SK-N-SH treated with all-trans-retinoic acid at 6 μM for 48 hours (cell line): ENCODE data around the gene FOXE3.
"Not testable (repeated sequence)": the region's sequence is repeated elsewhere in the genome, so short reads cannot be mapped to it uniquely, and the experiment has no call there.

Experiments
- ATAC-seq: fragments of 200-7000 bp; cut with Tn5 transposase; 3 replicates; pipeline ENCODE4 v1.9.1; 2020; ENCODE audit warnings: mild to moderate bottlenecking, moderate library complexity
- ARNTL ChIP-seq: fragments of 450-650 bp; formaldehyde crosslinking; IDR thresholded peaks from 2 replicates; pipeline ENCODE4 v1.5.0; 2020; ENCODE audit warnings: low read depth, mild to moderate bottlenecking, moderate library complexity, borderline replicate concordance
- BACH2 ChIP-seq: fragments of 250-450 bp; sonication (Bioruptor Pico); IDR thresholded peaks from 2 replicates; pipeline ENCODE4 v1.9.0; 2021; ENCODE audit warnings: mild to moderate bottlenecking, borderline replicate concordance
- CSDC2 ChIP-seq: fragments of 250-450 bp; sonication (Bioruptor Pico); IDR thresholded peaks from 2 replicates; pipeline ENCODE4 v1.5.0; 2020; ENCODE audit warnings: mild to moderate bottlenecking, moderate library complexity
- ESRRG ChIP-seq: fragments of 250-450 bp; sonication (Bioruptor Pico); IDR thresholded peaks from 2 replicates; pipeline ENCODE4 v1.6.1; 2021; ENCODE audit warnings: mild to moderate bottlenecking
- GLIS3 ChIP-seq: fragments of 250-450 bp; sonication (Bioruptor Pico); IDR thresholded peaks from 2 replicates; pipeline ENCODE4 v1.5.0; 2020; ENCODE audit warnings: mild to moderate bottlenecking, moderate library complexity
- ISL1 ChIP-seq: fragments of 250-450 bp; sonication (Bioruptor Pico); IDR thresholded peaks from 2 replicates; pipeline ENCODE4 v2.1.2; 2022; ENCODE audit warnings: mild to moderate bottlenecking, moderate library complexity
- OSR1 ChIP-seq: fragments of 250-450 bp; sonication (Bioruptor Pico); IDR thresholded peaks from 2 replicates; pipeline ENCODE4 v1.8.0; 2022; ENCODE audit warnings: moderate library complexity, mild to moderate bottlenecking, inconsistent platforms
- PPARA ChIP-seq: fragments of 250-450 bp; sonication (Bioruptor Pico); IDR thresholded peaks from 2 replicates; pipeline ENCODE4 v1.5.0; 2020; ENCODE audit warnings: mild to moderate bottlenecking, borderline replicate concordance
- SNAI2 ChIP-seq: fragments of 250-450 bp; sonication (Bioruptor Pico); IDR thresholded peaks from 2 replicates; pipeline ENCODE4 v1.5.0; 2020; ENCODE audit warnings: mild to moderate bottlenecking, moderate library complexity
- TCF4 ChIP-seq: fragments of 250-450 bp; sonication (Bioruptor Pico); IDR thresholded peaks from 2 replicates; pipeline ENCODE4 v1.8.0; 2021; ENCODE audit warnings: mild to moderate bottlenecking, moderate library complexity, borderline replicate concordance
- TOX ChIP-seq: fragments of 250-450 bp; sonication (Bioruptor Pico); IDR thresholded peaks from 2 replicates; pipeline ENCODE4 v1.8.0; 2021; ENCODE audit warnings: mild to moderate bottlenecking, moderate library complexity, borderline replicate concordance
- ZC3H10 ChIP-seq: fragments of 250-450 bp; sonication (Bioruptor Pico); IDR thresholded peaks from 2 replicates; pipeline ENCODE4 v1.5.1; 2021; ENCODE audit warnings: mild to moderate bottlenecking, moderate library complexity
- ZFP3 ChIP-seq: fragments of 250-450 bp; sonication (Bioruptor Pico); IDR thresholded peaks from 2 replicates; pipeline ENCODE4 v1.5.0; 2020; ENCODE audit warnings: mild to moderate bottlenecking, moderate library complexity
- ZFP30 ChIP-seq: fragments of 450-650 bp; formaldehyde crosslinking; IDR thresholded peaks from 2 replicates; pipeline ENCODE4 v1.5.0; 2022; ENCODE audit warnings: mild to moderate bottlenecking, moderate library complexity
- ZNF565 ChIP-seq: fragments of 450-650 bp; formaldehyde crosslinking; conservative IDR thresholded peaks from 2 replicates; pipeline ENCODE4 v1.5.0; 2020; ENCODE audit warnings: low read depth, mild to moderate bottlenecking, moderate library complexity
- ZNF70 ChIP-seq: fragments of 450-650 bp; formaldehyde crosslinking; IDR thresholded peaks from 2 replicates; pipeline ENCODE4 v1.5.0; 2020; ENCODE audit warnings: mild to moderate bottlenecking, moderate library complexity
- ZNF8 ChIP-seq: fragments of 450-650 bp; formaldehyde crosslinking; IDR thresholded peaks from 2 replicates; pipeline ENCODE4 v1.5.0; 2020; ENCODE audit warnings: mild to moderate bottlenecking, moderate library complexity
- TF ChIP-seq, protein P1 (sequence below): fragments of 250-450 bp; sonication (Bioruptor Pico); IDR thresholded peaks from 2 replicates; pipeline ENCODE4 v1.5.1; 2020; ENCODE audit warnings: low read depth, mild to moderate bottlenecking, moderate library complexity
- TF ChIP-seq, protein P2 (sequence below): fragments of 250-450 bp; sonication (Bioruptor Pico); IDR thresholded peaks from 2 replicates; pipeline ENCODE4 v1.5.0; 2020; ENCODE audit warnings: mild to moderate bottlenecking, moderate library complexity
- TF ChIP-seq, protein P3 (sequence below): fragments of 250-450 bp; sonication (Bioruptor Pico); IDR thresholded peaks from 2 replicates; pipeline ENCODE4 v1.5.1; 2021; ENCODE audit warnings: mild to moderate bottlenecking, moderate library complexity
- TF ChIP-seq, protein P4 (sequence below): fragments of 250-450 bp; sonication (Bioruptor Pico); IDR thresholded peaks from 2 replicates; pipeline ENCODE4 v1.8.0; 2021; ENCODE audit warnings: low read depth, mild to moderate bottlenecking, moderate library complexity, borderline replicate concordance
- TF ChIP-seq, protein P5 (sequence below): fragments of 250-450 bp; sonication (Bioruptor Pico); IDR thresholded peaks from 2 replicates; pipeline ENCODE4 v1.8.0; 2020; ENCODE audit warnings: mild to moderate bottlenecking, moderate library complexity, borderline replicate concordance

FOXE3 gene

DNA sequence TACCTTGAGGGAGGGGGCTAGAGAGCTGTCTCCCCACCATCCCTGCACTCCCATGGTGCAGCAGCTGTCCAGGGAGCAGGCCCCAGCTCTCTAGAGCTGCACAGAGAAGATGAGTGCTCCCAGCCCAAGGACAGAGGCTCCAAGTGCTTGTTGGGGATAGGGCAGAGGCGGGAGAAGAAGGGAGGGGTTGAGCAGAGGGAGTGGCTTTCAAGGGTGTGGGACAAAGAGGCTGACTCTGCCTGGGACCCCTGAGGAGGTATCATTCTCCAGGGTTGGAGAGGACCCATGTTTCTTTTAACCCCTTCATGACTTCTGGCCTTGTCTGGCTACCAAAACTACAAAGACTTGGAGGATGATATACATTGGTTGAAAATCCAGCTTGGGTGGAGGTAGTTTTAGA lies 36.3 kb downstream of the FOXE3 start (continued):
- TF ChIP-seq ARNTL (CRISPR knock-in tag) (no peak), ZNF8 (CRISPR knock-in tag) (no peak), OSR1 (CRISPR knock-in tag) (no peak), ZFP30 (CRISPR knock-in tag) (no peak), TOX (CRISPR knock-in tag) (no peak), ISL1 (no peak)
- TF ChIP-seq, protein P1, sequence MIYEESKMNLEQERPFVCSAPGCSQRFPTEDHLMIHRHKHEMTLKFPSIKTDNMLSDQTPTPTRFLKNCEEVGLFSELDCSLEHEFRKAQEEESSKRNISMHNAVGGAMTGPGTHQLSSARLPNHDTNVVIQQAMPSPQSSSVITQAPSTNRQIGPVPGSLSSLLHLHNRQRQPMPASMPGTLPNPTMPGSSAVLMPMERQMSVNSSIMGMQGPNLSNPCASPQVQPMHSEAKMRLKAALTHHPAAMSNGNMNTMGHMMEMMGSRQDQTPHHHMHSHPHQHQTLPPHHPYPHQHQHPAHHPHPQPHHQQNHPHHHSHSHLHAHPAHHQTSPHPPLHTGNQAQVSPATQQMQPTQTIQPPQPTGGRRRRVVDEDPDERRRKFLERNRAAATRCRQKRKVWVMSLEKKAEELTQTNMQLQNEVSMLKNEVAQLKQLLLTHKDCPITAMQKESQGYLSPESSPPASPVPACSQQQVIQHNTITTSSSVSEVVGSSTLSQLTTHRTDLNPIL, result no peak
- TF ChIP-seq, all 23 proteins: peak for 0

DNA sequence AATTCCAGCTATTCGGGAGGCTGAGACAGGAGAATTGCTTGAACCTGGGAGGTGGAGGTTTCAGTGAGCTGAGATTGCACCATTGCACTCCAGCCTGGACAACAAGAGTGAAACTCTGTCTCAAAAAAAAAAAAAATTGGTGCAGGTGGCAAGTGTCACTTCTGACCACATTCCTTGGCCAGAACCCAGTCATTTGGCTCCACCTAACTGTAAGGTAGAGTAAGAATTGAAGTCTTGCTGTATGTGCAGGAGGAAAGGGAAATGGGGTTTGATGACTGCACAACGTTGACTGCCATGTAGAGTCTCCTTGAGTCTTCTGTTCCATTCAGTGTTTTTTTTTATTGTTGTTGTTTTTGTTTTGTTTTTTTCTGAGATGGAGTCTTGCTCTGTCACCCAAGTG lies 37.8 kb downstream of the FOXE3 start:
- not testable (repeated sequence) for ATAC-seq

DNA sequence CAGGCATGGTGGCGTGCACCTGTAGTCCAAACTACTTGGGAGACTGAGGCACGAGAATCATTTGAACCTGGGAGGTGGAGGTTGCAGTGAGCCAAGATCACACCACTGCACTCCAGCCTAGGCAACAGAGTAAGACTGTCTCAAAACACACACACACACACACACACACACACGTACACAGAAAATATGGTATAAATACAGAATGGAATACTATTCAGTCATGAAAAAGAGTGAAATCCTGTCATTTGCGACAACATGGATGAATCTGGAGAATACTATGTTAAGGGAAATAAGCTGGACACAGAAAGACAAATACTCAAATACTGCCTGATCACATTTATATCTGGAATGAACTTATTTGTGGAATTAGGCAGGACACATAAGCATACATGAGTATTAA lies 40.2 kb downstream of the FOXE3 start:
- ATAC-seq, result no peak
- TF ChIP-seq, protein P2, sequence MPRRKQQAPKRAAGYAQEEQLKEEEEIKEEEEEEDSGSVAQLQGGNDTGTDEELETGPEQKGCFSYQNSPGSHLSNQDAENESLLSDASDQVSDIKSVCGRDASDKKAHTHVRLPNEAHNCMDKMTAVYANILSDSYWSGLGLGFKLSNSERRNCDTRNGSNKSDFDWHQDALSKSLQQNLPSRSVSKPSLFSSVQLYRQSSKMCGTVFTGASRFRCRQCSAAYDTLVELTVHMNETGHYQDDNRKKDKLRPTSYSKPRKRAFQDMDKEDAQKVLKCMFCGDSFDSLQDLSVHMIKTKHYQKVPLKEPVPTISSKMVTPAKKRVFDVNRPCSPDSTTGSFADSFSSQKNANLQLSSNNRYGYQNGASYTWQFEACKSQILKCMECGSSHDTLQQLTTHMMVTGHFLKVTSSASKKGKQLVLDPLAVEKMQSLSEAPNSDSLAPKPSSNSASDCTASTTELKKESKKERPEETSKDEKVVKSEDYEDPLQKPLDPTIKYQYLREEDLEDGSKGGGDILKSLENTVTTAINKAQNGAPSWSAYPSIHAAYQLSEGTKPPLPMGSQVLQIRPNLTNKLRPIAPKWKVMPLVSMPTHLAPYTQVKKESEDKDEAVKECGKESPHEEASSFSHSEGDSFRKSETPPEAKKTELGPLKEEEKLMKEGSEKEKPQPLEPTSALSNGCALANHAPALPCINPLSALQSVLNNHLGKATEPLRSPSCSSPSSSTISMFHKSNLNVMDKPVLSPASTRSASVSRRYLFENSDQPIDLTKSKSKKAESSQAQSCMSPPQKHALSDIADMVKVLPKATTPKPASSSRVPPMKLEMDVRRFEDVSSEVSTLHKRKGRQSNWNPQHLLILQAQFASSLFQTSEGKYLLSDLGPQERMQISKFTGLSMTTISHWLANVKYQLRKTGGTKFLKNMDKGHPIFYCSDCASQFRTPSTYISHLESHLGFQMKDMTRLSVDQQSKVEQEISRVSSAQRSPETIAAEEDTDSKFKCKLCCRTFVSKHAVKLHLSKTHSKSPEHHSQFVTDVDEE (CRISPR knock-in tag), result no peak
- no peak for TF ChIP-seq SNAI2 (CRISPR knock-in tag)
- no peak for TF ChIP-seq TCF4
- TF ChIP-seq GLIS3 (CRISPR knock-in tag), result no peak
- TF ChIP-seq, protein P3, sequence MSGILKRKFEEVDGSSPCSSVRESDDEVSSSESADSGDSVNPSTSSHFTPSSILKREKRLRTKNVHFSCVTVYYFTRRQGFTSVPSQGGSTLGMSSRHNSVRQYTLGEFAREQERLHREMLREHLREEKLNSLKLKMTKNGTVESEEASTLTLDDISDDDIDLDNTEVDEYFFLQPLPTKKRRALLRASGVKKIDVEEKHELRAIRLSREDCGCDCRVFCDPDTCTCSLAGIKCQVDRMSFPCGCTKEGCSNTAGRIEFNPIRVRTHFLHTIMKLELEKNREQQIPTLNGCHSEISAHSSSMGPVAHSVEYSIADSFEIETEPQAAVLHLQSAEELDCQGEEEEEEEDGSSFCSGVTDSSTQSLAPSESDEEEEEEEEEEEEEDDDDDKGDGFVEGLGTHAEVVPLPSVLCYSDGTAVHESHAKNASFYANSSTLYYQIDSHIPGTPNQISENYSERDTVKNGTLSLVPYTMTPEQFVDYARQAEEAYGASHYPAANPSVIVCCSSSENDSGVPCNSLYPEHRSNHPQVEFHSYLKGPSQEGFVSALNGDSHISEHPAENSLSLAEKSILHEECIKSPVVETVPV (CRISPR knock-in tag), result no peak
- no peak for TF ChIP-seq ZNF8 (CRISPR knock-in tag)
- no peak for TF ChIP-seq ZFP30 (CRISPR knock-in tag)
- no peak for TF ChIP-seq TOX (CRISPR knock-in tag)
- TF ChIP-seq PPARA, result no peak
- TF ChIP-seq ESRRG, result no peak
- TF ChIP-seq ZC3H10, result no peak
- no peak for TF ChIP-seq ZFP3 (CRISPR knock-in tag)
- no peak for TF ChIP-seq CSDC2
- TF ChIP-seq, protein P1, result no peak
- TF ChIP-seq BACH2 (CRISPR knock-in tag), result no peak

DNA sequence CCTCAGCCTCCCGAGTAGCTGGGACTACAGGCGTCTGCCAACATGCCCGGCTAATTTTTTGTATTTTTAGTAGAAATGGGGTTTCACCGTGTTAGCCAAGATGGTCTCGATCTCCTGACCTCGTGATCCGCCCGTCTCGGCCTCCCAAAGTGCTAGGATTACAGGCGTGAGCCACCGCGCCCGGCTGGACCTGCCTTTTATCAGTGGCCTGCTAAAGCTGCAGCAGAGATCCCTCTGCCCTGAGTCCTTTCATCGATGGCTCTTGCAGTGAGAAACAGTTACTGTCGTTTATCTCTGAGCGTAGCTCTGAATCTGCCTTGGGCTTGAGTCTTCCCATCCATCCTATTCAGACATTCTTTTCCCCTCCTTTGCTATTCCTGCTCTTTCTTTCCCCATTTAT lies 41.5 kb downstream of the FOXE3 start:
- not testable (repeated sequence) for ATAC-seq

DNA sequence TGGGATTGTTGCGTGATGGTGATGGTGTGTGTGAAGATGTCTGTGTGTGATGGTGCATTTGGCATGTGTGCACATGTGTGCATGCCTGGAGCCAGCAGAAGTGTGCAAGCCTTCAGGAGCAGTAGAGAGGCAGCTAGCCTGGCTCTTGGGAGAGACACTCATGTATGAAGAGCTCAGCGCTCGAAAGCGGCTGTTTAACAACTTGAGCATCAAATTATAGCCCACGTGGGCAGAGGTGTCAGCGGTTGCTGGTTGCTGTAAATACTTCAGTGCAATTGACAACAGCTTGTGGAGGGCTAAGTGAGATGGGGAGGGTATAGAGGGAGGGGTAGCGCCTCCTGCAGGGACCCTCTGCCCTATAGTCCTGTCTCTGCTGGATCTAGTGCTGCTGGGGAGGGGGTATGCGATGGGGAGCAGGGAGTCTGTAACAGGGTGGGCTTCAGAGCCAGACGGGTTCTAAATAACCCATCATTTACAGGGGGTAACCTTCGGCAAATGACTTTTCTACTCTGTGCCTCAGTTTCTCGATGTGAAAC lies 43.2 kb downstream of the FOXE3 start:
- TF ChIP-seq OSR1 (CRISPR knock-in tag) (no peak), ZNF565 (CRISPR knock-in tag) (no peak), ARNTL (CRISPR knock-in tag) (no peak), ZC3H10 (no peak), CSDC2 (no peak), PPARA (no peak), ZFP3 (CRISPR knock-in tag) (no peak), ISL1 (no peak), ZNF70 (CRISPR knock-in tag) (no peak), TOX (CRISPR knock-in tag) (no peak), ZNF8 (CRISPR knock-in tag) (no peak), ESRRG (no peak)
- TF ChIP-seq, protein P3 (CRISPR knock-in tag), result no peak
- TF ChIP-seq, protein P4, sequence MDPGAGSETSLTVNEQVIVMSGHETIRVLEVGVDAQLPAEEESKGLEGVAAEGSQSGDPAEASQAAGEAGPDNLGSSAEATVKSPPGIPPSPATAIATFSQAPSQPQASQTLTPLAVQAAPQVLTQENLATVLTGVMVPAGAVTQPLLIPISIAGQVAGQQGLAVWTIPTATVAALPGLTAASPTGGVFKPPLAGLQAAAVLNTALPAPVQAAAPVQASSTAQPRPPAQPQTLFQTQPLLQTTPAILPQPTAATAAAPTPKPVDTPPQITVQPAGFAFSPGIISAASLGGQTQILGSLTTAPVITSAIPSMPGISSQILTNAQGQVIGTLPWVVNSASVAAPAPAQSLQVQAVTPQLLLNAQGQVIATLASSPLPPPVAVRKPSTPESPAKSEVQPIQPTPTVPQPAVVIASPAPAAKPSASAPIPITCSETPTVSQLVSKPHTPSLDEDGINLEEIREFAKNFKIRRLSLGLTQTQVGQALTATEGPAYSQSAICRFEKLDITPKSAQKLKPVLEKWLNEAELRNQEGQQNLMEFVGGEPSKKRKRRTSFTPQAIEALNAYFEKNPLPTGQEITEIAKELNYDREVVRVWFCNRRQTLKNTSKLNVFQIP (CRISPR knock-in tag), result no peak
- TF ChIP-seq, protein P5, sequence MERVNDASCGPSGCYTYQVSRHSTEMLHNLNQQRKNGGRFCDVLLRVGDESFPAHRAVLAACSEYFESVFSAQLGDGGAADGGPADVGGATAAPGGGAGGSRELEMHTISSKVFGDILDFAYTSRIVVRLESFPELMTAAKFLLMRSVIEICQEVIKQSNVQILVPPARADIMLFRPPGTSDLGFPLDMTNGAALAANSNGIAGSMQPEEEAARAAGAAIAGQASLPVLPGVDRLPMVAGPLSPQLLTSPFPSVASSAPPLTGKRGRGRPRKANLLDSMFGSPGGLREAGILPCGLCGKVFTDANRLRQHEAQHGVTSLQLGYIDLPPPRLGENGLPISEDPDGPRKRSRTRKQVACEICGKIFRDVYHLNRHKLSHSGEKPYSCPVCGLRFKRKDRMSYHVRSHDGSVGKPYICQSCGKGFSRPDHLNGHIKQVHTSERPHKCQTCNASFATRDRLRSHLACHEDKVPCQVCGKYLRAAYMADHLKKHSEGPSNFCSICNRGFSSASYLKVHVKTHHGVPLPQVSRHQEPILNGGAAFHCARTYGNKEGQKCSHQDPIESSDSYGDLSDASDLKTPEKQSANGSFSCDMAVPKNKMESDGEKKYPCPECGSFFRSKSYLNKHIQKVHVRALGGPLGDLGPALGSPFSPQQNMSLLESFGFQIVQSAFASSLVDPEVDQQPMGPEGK (CRISPR knock-in tag), result no peak
- no peak for ATAC-seq
